Epithelial cell of proximal tubule (primary cell): ENCODE results near the gene KSR1. TPM values are rescaled to one million over a fixed set of nuclear protein-coding genes. Genes with fewer than 3 reads are reported as not detected.
"Not testable (repeated sequence)": the region's sequence is repeated elsewhere in the genome, so short reads cannot be mapped to it uniquely, and the experiment has no call there.

Experiments
- DNase-seq: peaks from one replicate; pipeline ENCODE4 v3.0.0-alpha.2; 2011; ENCODE audit warnings: low read depth
- H3K4me3 ChIP-seq: 2 replicates; pipeline ENCODE4 v1.5.1; 2011; ENCODE audit warnings: low read depth, mild to moderate bottlenecking, low read length
- total RNA-seq: library from RNA; depleted of rRNA; stranded (reverse); fragments of >200 nt; gene quantifications from 2 replicates; pipeline ENCODE4 v1.2.3, GENCODE V29; 2015
- TF ChIP-seq, protein P1 (sequence below): conservative IDR thresholded peaks from 2 replicates; pipeline ENCODE4 v1.5.1; 2012; ENCODE audit warnings: low read depth, mild to moderate bottlenecking, low read length

The KSR1 gene
- total RNA-seq, 1 donor from 2014 or later: 19.9 TPM

DNA sequence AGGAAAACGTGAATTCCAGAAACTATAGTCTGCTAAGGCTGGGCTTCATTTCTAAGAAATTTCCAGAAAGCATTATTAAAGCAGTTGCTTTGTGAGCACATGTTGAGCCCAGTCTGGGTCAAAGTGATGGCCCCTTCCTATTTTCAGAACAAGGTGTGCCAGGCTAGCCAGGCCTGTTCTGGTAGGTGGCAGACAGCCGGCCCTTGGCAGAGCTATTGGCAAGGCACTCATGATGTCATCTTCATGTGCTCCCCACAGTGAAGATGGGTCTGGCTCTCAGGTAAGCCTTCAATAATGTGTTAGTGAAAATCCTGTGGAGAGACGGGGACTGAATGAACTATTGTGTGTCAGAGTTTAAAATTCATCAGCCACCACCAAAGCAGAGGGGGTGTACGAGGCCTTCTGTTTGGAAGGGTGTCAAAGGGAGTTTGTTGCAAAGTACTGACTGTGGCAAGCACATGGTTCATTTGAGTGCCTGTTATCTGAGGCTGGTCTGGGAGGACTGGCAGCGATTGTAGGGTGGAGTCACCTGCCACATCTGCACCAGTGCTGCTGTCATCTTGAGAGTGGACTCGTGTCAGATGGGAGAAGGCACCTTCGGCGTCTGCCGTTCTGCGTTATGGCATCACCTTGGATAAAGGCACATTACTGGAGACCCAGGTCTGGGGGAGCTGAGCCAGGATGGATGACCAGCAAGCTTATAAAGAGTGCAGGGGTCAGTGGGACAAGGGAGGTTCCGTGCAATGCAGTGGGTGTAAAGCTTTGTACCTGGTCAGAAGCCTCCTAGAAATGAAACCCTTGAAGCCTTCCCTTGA, 43.4 kb downstream of the KSR1 start:
- DNase-seq: no peak
- H3K4me3 ChIP-seq: no peak overlapping the region
- TF ChIP-seq, protein P1, sequence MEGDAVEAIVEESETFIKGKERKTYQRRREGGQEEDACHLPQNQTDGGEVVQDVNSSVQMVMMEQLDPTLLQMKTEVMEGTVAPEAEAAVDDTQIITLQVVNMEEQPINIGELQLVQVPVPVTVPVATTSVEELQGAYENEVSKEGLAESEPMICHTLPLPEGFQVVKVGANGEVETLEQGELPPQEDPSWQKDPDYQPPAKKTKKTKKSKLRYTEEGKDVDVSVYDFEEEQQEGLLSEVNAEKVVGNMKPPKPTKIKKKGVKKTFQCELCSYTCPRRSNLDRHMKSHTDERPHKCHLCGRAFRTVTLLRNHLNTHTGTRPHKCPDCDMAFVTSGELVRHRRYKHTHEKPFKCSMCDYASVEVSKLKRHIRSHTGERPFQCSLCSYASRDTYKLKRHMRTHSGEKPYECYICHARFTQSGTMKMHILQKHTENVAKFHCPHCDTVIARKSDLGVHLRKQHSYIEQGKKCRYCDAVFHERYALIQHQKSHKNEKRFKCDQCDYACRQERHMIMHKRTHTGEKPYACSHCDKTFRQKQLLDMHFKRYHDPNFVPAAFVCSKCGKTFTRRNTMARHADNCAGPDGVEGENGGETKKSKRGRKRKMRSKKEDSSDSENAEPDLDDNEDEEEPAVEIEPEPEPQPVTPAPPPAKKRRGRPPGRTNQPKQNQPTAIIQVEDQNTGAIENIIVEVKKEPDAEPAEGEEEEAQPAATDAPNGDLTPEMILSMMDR: no peak

DNA sequence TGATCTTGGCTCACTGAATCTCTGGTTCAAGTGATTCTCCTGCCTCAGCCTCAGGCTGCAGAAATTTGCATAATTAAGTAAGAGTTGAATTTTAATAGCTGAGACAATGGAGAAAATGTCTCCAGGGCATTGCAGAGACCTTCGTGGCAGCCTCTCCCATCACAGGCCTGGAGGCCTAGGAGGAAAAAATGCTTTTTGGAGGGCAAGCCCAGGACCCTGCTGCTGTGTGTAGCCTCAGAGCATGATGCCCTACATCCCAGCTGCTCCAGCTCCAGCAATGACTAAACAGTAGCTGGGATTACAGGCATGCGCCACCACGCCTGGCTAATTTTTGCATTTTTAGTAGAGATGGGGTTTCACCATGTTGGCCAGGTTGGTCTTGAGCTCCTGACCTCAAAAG, 45.1 kb downstream of the KSR1 start:
- not testable (repeated sequence) for DNase-seq, H3K4me3 ChIP-seq

DNA sequence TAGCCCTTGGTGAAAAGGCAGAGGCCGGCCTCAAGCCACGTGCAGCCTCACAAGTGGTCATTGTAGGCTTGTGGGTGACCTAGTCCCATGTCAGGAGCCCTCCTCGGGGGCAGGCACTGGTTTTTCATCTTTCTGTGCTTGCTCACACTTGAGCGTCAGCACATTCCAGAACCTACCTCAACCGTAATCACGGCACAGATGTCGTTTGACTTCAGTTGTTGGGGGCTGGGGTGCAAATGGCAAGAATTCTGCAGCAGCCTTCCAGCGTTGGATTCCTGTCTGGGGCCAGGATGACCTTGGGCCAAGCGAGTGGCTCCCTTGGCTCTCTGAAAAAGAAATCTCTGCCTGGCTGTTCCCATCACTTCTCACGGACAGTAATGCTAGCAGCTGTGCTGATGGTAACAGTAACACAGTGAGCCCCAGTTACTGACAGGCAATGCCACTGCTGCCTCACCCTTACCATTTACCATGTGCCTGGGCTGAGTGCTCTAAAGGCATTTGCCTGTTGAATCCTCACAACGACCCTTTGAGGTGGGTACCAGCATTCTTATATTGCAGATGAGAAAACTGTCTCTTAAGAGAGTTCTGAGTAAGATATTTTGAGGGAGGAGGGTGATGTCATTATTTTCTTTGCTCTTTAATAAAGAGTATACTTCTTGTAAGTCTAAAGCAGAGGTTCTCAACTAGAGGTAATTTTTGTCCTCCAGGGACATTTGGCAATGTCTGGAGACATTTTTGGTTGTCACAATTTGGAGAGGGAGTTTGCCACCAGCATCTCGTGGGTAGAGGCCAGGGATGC, 46.5 kb downstream of the KSR1 start:
- H3K4me3 ChIP-seq: no peak overlapping the region
- peak; percentile 71 for DNase-seq

DNA sequence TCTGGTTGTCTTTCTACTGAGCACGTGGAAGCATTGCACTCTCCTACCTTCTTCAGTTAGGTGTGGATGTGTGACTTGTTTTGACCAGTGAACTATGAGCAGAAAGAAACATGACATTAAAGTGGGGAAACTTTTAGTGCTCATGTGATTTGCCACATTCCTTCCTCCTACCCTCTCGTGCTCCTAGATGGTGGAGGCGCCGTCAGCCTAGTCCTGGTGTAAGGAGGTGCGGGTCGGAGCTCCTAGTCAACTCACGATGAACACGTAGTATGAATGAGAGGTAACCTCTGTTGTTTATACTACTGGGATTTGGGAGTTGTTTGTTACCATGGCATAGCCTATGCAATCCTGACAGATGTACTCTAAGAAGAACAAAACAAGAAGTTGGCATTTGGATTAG, 47.4 kb downstream of the KSR1 start:
- DNase-seq: no peak
- TF ChIP-seq, protein P1: no peak
- H3K4me3 ChIP-seq: no peak overlapping the region

More for the DNA sequence above, 46.5 kb downstream of the KSR1 start:
- TF ChIP-seq, protein P1: no peak

DNA sequence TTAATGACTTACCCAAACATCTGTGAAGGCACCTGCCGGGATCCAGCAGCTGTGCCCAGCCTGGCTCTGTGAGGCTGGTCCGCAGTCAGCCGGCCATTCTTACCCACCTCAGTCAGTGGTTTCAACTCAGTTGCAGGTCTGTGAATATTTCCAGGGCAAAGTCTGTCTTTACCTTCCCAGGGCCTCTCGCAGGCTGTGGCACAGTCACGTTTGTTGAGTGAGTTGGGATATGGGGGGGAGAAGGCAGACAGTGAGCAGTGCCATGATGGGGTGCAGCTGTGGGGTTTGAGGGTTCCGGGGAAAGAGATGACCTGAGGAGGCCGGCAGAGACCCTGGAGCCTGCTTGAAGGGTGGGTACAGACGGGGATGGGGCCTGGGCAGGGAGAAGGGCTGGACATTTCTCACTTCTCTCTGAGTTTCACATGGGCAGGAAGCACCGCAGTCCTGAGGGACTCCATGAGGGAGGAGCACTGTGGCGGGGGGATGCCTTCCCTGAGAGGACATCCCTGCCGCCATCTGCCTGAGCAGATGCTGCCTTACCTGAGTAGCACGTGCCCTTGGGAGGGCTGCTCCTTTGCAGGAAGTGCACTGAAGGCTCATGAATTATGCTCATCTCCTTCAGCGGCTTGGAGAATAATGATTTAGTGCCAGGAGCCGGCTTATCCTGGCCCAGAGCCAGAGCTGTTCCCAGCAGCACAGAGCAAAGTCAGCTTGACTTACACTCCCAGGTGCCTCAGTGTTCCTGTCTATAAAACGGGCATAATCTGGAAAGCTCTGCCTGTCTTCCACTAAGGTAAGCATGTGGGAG, 48.1 kb downstream of the KSR1 start:
- DNase-seq: no peak
- TF ChIP-seq, protein P1: no peak
- no peak overlapping the region for H3K4me3 ChIP-seq

DNA sequence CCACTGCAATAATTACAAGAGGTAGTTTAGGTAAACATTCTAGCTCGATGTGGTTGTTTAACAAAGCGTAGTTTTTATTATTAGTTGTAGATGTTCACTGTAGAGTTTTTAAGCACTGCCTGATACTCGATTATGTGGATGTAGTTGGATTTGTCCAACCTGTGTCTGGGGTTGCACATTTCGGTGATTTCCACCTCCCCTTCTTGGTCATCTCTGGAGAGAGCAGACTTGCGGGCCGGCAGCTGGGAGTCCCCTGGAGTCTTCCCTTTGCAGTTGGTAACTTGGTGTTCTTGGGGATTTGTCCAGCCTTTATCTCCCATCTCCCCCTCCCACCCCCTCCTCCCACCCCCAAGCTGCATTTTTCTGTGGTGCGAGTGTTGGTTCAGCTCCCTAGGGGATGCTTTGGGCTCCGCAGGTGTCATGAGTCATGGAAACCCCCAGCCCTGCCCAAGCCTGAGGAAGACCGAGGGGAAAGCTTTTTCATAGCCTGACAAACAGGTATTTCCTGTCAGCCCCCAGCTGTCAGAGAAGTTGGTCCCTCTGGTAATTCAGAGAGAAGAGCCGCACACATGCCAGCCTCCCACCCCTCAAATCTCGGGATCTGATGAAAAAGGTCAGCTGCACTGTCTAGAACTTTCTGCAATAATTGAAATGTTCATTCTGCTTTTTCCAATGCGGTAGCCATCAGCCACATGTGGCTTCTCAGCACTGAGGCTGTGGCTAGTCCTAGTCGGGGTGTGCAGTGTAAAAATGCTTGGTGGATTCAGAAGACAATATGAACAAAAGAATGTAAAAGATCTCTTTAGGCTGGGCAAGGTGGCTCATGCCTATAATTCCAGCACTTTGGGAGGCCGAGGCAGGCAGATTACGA, 50.3 kb downstream of the KSR1 start:
- no peak for DNase-seq
- no peak overlapping the region for H3K4me3 ChIP-seq
- TF ChIP-seq, protein P1: no peak
